Lower lobe of right lung (tissue), 2 donors: ENCODE measurements around the gene CCDC120. TPM values are rescaled to one million over a fixed set of nuclear protein-coding genes. Genes with fewer than 3 reads are reported as not detected.

Experiments
- ATAC-seq, 2 donors: fragments of 200-7000 bp; cut with Tn5 transposase; one replicate each; pipeline ENCODE4 v1.9.1; 2020 to 2022; ENCODE audit warnings: mild to moderate bottlenecking in 2 of 2, moderate library complexity in 2 of 2
- DNase-seq: peaks from one replicate; pipeline ENCODE4 v3.0.0-alpha.2; 2020
- H3K27ac ChIP-seq: fragments of 200-600 bp; one replicate; pipeline ENCODE4 v1.8.0; 2022
- H3K27me3 ChIP-seq: fragments of 200-600 bp; one replicate; pipeline ENCODE4 v1.8.0; 2022; ENCODE audit warnings: low read depth
- H3K36me3 ChIP-seq: fragments of 200-600 bp; one replicate; pipeline ENCODE4 v1.8.0; 2022; ENCODE audit warnings: mild to moderate bottlenecking
- H3K4me1 ChIP-seq: fragments of 200-600 bp; one replicate; pipeline ENCODE4 v1.8.0; 2022
- H3K4me3 ChIP-seq: fragments of 200-600 bp; one replicate; pipeline ENCODE4 v1.8.0; 2022; ENCODE audit warnings: mild to moderate bottlenecking
- H3K9me3 ChIP-seq: fragments of 200-600 bp; one replicate; pipeline ENCODE4 v1.8.0; 2022
- intact Hi-C: fragments of 100-400 bp; cut with DNase I; formaldehyde crosslinking; loops from one replicate; pipeline ENCODE4 v1.11.0; 2022
- long read RNA-seq: library from polyadenylated mRNA; unstranded; transcript quantifications from one replicate; pipeline ENCODE4 v2.0.0, GENCODE V29; 2021
- total RNA-seq: library from RNA; stranded (reverse); fragmentation: NEBNext Ultra II Directional; extraction: Animal tissue kit (Norgen Biotek cat#: 25700); gene quantifications from one replicate; pipeline ENCODE4 v1.2.1, GENCODE V29; 2021
- TF ChIP-seq, protein P1 (sequence below): fragments of 200-600 bp; IDR thresholded peaks from one replicate; pipeline ENCODE4 v1.8.0; 2022; ENCODE audit warnings: antibody characterized with exemption, mild to moderate bottlenecking
- donor health status: DM: no; HTN: yes; CAD: no; lungs with severe emphysema.

CCDC120 gene, protein sequence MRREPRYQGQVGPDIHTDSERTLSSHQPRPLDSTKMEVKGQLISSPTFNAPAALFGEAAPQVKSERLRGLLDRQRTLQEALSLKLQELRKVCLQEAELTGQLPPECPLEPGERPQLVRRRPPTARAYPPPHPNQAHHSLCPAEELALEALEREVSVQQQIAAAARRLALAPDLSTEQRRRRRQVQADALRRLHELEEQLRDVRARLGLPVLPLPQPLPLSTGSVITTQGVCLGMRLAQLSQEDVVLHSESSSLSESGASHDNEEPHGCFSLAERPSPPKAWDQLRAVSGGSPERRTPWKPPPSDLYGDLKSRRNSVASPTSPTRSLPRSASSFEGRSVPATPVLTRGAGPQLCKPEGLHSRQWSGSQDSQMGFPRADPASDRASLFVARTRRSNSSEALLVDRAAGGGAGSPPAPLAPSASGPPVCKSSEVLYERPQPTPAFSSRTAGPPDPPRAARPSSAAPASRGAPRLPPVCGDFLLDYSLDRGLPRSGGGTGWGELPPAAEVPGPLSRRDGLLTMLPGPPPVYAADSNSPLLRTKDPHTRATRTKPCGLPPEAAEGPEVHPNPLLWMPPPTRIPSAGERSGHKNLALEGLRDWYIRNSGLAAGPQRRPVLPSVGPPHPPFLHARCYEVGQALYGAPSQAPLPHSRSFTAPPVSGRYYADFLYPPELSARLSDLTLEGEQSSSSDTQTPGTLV
- total RNA-seq, result 9.5 TPM
- long read RNA-seq, transcript CCDC120-208 (1 exons, 2,953 nt), result major isoform, 7 of 10 reads
- long read RNA-seq, partial matches to known transcripts, result 0 of 10 reads
- long read RNA-seq, other reads (novel, unspliced or antisense), result 3 of 10 reads

DNA sequence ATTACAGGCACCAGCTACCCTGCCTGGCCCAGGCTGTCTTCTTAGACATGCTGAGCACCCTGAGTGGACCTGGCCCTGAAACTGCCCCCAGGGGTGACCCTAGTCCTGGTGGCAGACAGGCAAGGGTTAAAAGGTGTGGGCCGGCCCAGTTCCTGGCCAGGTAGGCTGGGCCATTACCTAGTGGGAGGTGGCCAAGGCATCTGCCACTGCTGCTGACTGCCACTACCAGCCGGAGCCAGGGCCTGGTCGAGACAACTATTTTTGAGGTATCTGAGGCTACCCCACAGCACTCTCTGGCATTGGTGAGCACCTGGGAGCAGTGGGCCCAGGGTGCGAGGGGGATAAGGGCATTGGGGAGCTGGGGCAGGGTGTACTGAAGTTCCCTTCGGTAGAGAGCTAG, at the start of gene CCDC120:
TSS of gene CCDC120 (plus strand) at position 206 of the 400 bp plus-strand sequence. CDS start 3,043 bp downstream, outside the sequence.
- H3K4me1 ChIP-seq, result no peaks in the 10 kb centered on the region
- H3K27me3 ChIP-seq, result no peaks in the 10 kb centered on the region
- H3K36me3 ChIP-seq, result peaks cover 4% of the 10 kb centered on the region
- ATAC-seq (peak; percentile 90 to 91), DNase-seq (peak; percentile 51)
- TF ChIP-seq, protein P1, sequence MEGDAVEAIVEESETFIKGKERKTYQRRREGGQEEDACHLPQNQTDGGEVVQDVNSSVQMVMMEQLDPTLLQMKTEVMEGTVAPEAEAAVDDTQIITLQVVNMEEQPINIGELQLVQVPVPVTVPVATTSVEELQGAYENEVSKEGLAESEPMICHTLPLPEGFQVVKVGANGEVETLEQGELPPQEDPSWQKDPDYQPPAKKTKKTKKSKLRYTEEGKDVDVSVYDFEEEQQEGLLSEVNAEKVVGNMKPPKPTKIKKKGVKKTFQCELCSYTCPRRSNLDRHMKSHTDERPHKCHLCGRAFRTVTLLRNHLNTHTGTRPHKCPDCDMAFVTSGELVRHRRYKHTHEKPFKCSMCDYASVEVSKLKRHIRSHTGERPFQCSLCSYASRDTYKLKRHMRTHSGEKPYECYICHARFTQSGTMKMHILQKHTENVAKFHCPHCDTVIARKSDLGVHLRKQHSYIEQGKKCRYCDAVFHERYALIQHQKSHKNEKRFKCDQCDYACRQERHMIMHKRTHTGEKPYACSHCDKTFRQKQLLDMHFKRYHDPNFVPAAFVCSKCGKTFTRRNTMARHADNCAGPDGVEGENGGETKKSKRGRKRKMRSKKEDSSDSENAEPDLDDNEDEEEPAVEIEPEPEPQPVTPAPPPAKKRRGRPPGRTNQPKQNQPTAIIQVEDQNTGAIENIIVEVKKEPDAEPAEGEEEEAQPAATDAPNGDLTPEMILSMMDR, result no peak
- H3K9me3 ChIP-seq, result no peaks in the 10 kb centered on the region
- H3K4me3 ChIP-seq, result peak within 1 kb of the TSS; percentile 45
- intact Hi-C loops, result no loop called here
- peak within 1 kb of the TSS; percentile 62 for H3K27ac ChIP-seq

DNA sequence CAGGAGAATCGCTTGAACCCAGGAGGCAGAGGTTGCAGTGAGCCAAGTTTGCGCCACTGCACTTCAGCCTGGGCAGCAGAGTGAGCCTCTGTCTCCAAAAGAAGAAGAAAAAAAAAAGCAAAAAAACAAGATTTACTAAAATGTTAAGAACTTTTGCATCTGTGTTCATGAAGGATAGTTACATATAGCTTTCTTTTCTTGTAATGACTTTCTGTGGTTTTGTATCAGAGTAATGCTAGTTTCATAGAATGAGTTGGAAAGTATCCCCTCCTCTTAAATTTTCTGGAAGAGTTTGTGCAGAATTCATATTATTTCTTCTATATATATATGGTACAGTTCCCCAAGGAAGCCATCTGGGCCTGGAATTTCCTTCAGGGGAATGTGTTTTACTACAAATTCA, 39.7 kb upstream of the CCDC120 start:
- H3K27ac ChIP-seq, result no peak overlapping the region
- intact Hi-C loops, result no loop called here
- H3K27me3 ChIP-seq, result no peaks in the 10 kb centered on the region
- no peak for ATAC-seq
- no peaks in the 10 kb centered on the region for H3K9me3 ChIP-seq
- DNase-seq, result no peak
- TF ChIP-seq, protein P1, result no peak
- no peak overlapping the region for H3K4me3 ChIP-seq
- no peaks in the 10 kb centered on the region for H3K36me3 ChIP-seq
- H3K4me1 ChIP-seq, result no peaks in the 10 kb centered on the region

DNA sequence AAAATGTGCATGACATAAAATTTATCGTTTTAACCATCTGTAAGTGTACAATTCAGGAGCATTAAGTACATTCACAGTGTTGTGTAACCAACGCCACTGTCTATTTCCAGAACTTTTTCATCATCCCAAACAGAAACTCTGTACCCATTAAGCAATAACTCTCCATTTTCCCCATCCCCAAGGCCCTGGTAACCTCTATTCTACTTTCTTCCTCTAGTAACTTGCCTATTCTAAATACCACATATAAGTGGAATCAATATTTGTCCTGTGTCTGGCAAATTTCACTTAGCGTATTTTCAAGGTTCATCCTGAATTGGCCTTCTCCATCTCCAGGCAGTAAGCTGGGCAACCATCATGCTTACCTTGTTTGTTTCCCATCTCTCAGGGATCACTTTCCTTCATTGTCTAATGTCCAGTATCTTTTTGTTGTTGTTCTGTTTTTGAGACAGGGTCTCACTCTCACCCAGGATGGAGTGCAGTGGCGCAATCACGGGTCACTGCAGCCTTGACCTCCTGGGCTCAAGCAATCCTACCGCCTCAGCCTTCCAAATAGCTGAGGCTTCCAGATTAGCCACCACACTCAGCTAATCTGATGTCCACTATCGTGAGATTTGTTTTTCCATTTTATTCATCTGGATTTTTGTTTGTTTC, 39.1 kb upstream of the CCDC120 start:
- DNase-seq (no peak), ATAC-seq (no peak)
- H3K4me3 ChIP-seq, result no peak overlapping the region
- no peaks in the 10 kb centered on the region for H3K27me3 ChIP-seq
- H3K27ac ChIP-seq, result no peak overlapping the region
- intact Hi-C loops, result no loop called here
- H3K36me3 ChIP-seq, result no peaks in the 10 kb centered on the region
- no peaks in the 10 kb centered on the region for H3K4me1 ChIP-seq
- H3K9me3 ChIP-seq, result no peaks in the 10 kb centered on the region
- TF ChIP-seq, protein P1, result no peak

DNA sequence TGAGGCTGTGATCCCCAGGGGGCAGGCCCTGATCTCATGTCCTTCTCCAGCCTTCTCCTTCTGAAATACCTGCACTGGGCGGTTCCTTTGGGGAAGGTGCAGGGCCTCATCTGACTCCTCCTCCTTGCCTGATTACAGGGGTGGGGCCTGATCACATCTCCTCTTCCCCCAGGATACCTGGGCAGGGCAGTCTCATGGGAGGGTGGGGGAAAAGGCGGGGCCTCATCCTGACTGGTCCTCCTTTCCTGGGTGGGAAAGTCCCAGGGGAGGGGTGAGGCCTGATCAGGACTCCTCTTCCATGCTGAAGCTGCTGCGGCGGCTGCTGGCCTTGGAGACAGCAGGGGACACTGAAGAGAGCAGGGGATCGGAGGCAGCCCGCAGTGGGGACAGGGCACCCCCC, 28.9 kb upstream of the CCDC120 start:
- Histone ChIP-seq H3K27ac (no peak overlapping the region), H3K27me3 (no peaks in the 10 kb centered on the region), H3K4me1 (no peaks in the 10 kb centered on the region), H3K9me3 (no peaks in the 10 kb centered on the region), H3K36me3 (peaks cover 50% of the 10 kb centered on the region), H3K4me3 (no peak overlapping the region)
- no peak for DNase-seq
- TF ChIP-seq, protein P1, result no peak
- intact Hi-C loops, result no loop called here
- ATAC-seq, result peak; percentile 24 to 30

DNA sequence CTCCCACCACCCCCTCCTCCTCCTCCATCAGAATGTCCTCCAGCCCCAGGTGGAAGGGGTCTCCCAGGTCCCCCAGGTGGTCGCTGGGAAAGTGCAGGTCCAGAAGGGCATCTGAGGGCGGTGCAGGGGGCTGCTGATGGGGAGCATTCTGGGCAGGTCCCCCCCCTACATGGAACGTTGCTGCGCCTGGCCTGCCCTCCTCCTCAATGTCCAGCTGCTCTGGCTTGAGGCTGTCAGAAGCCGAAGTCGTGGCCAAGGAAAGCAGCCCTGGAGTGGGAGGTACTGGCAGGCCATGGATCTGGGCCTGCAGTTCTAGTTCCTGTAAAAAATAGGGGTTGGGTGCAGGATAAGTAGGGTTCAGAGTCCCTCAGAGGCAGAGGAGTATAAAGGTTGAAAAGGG, 28.5 kb upstream of the CCDC120 start:
- TF ChIP-seq, protein P1, result no peak
- ATAC-seq (peak in 1 of 2 donors; percentile 27), DNase-seq (no peak)
- Histone ChIP-seq H3K4me1 (no peaks in the 10 kb centered on the region), H3K36me3 (peaks cover 50% of the 10 kb centered on the region), H3K4me3 (no peak overlapping the region), H3K9me3 (no peaks in the 10 kb centered on the region), H3K27ac (no peak overlapping the region), H3K27me3 (no peaks in the 10 kb centered on the region)
- intact Hi-C loops, result no loop called here
